Fibroblast of lung (primary cell): Measurements from ENCODE around the gene TSPAN19.

Source experiments
- EZH2 ChIP-seq: IDR thresholded peaks from 2 replicates; pipeline ENCODE4 v1.5.1; 2012; ENCODE audit warnings: low read length, control low read depth, mild to moderate bottlenecking; ENCODE audit errors: missing control alignments
- TF ChIP-seq, protein P1 (sequence below), 2 donors: IDR thresholded peaks in 1 of 2; conservative IDR thresholded peaks in 1 of 2; 1 replicate in 1 of 2; 2 replicates in 1 of 2; pipeline ENCODE4 v1.5.1; 2011 to 2012; ENCODE audit warnings: low read length in 2 of 2, control low read depth in 1 of 2, inconsistent platforms in 1 of 2, low read depth in 1 of 2, mild to moderate bottlenecking in 1 of 2

DNA sequence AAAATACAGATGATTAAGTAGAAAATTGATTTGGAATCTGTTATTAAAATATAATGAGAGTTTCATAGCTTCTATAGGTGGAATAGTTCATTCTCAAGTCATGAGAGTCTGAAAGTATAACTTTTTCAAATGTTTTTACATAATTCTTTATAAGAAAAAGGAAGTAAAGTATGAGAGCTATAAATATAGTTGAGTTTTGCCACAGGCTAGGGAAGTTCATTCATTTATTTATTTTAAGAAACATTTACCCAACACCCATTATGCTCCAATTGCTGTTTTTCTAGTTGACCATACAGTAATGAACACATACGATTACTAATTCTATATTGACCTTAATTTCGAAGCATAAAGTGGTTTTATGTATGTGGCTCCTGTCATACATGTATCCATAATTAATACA, 24.8 kb upstream of the TSPAN19 start:
- TF ChIP-seq, protein P1, sequence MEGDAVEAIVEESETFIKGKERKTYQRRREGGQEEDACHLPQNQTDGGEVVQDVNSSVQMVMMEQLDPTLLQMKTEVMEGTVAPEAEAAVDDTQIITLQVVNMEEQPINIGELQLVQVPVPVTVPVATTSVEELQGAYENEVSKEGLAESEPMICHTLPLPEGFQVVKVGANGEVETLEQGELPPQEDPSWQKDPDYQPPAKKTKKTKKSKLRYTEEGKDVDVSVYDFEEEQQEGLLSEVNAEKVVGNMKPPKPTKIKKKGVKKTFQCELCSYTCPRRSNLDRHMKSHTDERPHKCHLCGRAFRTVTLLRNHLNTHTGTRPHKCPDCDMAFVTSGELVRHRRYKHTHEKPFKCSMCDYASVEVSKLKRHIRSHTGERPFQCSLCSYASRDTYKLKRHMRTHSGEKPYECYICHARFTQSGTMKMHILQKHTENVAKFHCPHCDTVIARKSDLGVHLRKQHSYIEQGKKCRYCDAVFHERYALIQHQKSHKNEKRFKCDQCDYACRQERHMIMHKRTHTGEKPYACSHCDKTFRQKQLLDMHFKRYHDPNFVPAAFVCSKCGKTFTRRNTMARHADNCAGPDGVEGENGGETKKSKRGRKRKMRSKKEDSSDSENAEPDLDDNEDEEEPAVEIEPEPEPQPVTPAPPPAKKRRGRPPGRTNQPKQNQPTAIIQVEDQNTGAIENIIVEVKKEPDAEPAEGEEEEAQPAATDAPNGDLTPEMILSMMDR (conservative IDR thresholded peaks at IDR 0.05 in 1 of 2, IDR thresholded peaks at IDR 0.05 in 1 of 2; ENCODE audit: low read depth in 1 of 2, low read length in 2 of 2), result no peak
- TF ChIP-seq EZH2, result no peak
